Activated CD8-positive, alpha-beta memory T cell treated with anti-CD3 and anti-CD28 coated beads, Interleukin-2, amount 50 U/mL, for 4 hours (primary cell): Measurements from ENCODE around the gene SSX2.
"Not testable (repeated sequence)": the region's sequence is repeated elsewhere in the genome, so short reads cannot be mapped to it uniquely, and the experiment has no call there.

Experiments
- DNase-seq: peaks from one replicate; pipeline ENCODE4 v3.0.0-alpha.2; 2020

SSX2 gene, protein sequence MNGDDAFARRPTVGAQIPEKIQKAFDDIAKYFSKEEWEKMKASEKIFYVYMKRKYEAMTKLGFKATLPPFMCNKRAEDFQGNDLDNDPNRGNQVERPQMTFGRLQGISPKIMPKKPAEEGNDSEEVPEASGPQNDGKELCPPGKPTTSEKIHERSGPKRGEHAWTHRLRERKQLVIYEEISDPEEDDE

DNA sequence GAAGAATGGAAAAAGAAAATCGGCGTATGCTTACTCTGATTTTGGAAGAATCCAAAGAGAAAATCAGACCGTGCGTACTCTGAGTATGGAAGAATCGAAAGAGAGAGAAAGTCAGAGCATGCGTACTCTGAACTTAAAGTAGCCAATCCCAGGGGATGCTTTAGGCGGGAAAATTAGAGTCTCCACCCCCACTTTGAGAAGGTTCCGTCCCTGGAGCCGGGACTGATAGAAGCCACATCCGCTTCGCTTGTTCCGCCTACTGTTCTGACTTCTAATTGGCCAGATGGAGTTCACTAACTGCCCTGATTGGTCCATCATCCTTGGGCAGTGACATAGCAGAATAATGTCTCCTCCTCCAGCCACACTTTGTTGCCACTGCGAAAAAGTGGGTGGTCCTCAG is at the start of gene SSX2:
TSS of gene SSX2 (minus strand) at position 101 of the 400 bp plus-strand sequence. CDS start 1,429 bp downstream, outside the sequence.
- not testable (repeated sequence) for DNase-seq

- not testable (repeated sequence) for DNase-seq
Measured at GRCh38 chrX:52750952-52751351, 44.0 kb upstream of the SSX2 start, which contains the start of gene SSX2B. SSX2B (plus strand) TSS chrX:52751252; CDS start chrX:52752681, 1,429 bp downstream.

- DNase-seq, result not testable (repeated sequence)
Measured at GRCh38 chrX:52692034-52692433, 14.9 kb downstream of the SSX2 start.

- not testable (repeated sequence) for DNase-seq
Measured at GRCh38 chrX:52662218-52662617, 44.8 kb downstream of the SSX2 start.

DNA sequence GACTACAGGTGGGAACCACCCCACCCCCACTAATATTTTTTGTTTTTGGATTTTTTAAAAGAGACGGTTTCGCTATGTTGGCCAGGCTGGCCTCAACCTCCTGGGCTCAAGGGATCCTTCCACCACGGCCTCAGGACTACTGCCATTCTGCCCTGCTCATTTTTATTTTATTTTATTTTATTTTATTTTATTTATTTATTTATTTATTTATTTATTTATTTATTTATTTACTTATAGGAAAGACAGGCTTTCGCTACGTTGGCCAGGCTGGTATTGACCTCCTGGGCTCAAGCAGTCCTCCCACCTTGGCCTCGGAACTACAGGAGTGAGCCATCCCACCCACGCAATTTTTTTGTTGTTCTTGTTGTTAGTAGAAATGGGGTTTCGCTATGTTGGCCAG is 51.5 kb downstream of the SSX2 start:
- DNase-seq, result not testable (repeated sequence)

DNA sequence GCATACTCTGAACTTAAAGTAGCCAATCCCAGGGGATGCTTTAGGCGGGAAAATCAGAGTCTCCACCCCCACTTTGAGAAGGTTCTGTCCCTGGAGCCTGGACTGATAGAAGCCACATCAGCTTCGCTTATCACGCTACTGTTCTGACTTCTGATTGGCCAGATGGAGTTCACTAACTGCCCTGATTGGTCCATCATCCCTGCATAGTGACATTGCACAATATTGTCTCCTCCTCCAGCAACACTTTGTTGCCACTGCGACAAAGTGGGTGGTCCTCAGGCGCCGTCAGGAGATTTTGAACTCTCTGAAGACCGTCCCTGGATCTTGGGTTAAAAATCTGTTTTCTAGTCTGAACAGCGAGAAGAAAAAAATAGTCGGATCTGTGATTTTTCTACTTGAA is 52.2 kb downstream of the SSX2 start, which contains the start of gene SSX7:
TSS of gene SSX7 (minus strand) at position 101 of the 400 bp plus-strand sequence. CDS start 1,428 bp downstream, outside the sequence.
- DNase-seq, result not testable (repeated sequence)

DNA sequence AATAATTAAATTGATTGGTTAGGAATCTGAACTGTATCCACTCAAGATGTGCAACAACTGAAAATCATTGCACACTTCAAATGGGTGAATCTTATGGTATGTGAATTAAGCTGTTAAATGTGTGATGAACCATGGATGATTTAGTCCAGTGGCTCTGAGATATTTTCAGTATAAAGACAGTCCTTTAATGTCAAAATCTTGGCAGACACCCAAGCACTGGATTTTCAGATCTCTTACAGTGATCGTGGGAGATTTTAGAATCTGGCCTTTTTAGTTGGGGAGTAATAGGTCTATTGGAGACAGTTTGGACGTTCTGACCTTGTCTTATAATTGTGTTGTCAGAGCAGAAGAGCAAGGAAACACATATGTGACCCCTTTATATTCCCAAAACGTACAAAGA is 56.3 kb downstream of the SSX2 start:
- not testable (repeated sequence) for DNase-seq

DNA sequence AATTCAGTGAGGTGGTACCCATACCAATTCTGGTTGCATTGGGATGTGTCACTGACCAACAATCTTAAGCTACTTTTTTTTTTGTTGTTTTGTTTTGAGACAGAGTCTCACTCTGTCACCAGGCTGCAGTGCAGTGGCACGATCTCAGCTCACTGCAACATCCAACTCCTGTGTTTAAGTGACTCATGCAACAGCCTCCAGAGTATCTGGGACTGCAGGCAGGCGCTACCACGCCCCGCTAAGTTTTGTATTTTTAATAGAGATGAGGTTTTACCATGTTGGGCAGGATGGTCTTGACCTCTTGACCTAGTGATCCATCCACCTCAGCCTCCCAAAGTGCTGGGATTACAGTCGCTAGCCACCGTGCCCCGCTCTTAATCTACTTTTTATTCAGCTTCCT is 58.0 kb downstream of the SSX2 start:
- not testable (repeated sequence) for DNase-seq
